SK-N-SH (cell line): ENCODE data around the gene IL17REL. TPM values are rescaled to one million over a fixed set of nuclear protein-coding genes. Genes with fewer than 3 reads are reported as not detected.

Experiments used
- CTCF ChIA-PET: fragments of 300-600, 350-600 bp; formaldehyde crosslinking; extraction: SDS; loops from one replicate; lab custom pipeline; 2021; lab: Yijun Ruan, JAX
- POLR2A ChIA-PET: fragments of 350-600 bp; sonication (Branson Sonifier 250); formaldehyde crosslinking; extraction: SDS; loops from one replicate; lab custom pipeline; 2020; ENCODE audit warnings: antibody characterized with exemption, inconsistent platforms; lab: Yijun Ruan, JAX
- DNase-seq: peaks from one replicate; pipeline ENCODE4 v3.0.0; 2012
- H2AFZ ChIP-seq: fragments of 200-600 bp; sonication (generic); 2 replicates; pipeline ENCODE4 v1.8.1; 2016; ENCODE audit warnings: antibody characterized with exemption, mild to moderate bottlenecking, low read depth
- H3F3A ChIP-seq: fragments of 200-600 bp; sonication (generic); replicated peaks from 2 replicates; pipeline ENCODE3; 2016; ENCODE audit warnings: antibody characterized with exemption, mild to moderate bottlenecking; ENCODE audit not compliant: insufficient read depth
- H3K27ac ChIP-seq, 2 experiments: fragments of 200-500 bp in 1 of 2; fragments of 200-600 bp in 1 of 2; sonication (Bioruptor generic) in 1 of 2; sonication (generic), shearing (Covaris generic) in 1 of 2; 2 replicates each; pipeline versions ENCODE4 v1.5.1 to v1.6.1; 2014 to 2016; ENCODE audit warnings: low read depth in 2 of 2, inconsistent platforms in 1 of 2, low read length in 1 of 2, mild to moderate bottlenecking in 1 of 2, mixed read lengths in 1 of 2
- H3K27me3 ChIP-seq: fragments of 200-600 bp; sonication (generic), shearing (Covaris generic); 2 replicates; pipeline ENCODE4 v1.6.1; 2016; ENCODE audit warnings: mixed run types; ENCODE audit not compliant: insufficient read depth
- H3K36me3 ChIP-seq, 2 experiments: fragments of 200-500 bp in 1 of 2; fragments of 200-600 bp in 1 of 2; sonication (Bioruptor generic) in 1 of 2; sonication (generic) in 1 of 2; replicated peaks in 1 of 2; 2 replicates each; pipeline versions ENCODE3 to v1.5.1; 2014 to 2016; ENCODE audit warnings: low read length in 1 of 2, mild to moderate bottlenecking in 1 of 2; ENCODE audit not compliant: insufficient read depth in 2 of 2, control insufficient read depth in 1 of 2
- H3K4me1 ChIP-seq, 2 experiments: fragments of 200-500 bp in 1 of 2; fragments of 200-600 bp in 1 of 2; sonication (Bioruptor generic) in 1 of 2; sonication (generic), shearing (Covaris generic) in 1 of 2; 2 replicates each; pipeline versions ENCODE4 v1.5.1 to v1.6.1; 2014 to 2016; ENCODE audit warnings: low read depth in 1 of 2, low read length in 1 of 2, mixed run types in 1 of 2; ENCODE audit not compliant: insufficient read depth in 2 of 2, control insufficient read depth in 1 of 2
- H3K4me2 ChIP-seq: fragments of 200-600 bp; sonication (generic), shearing (Covaris generic); 2 replicates; pipeline ENCODE4 v1.6.1; 2017; ENCODE audit warnings: mixed run types
- H3K4me3 ChIP-seq, 2 experiments: fragments of 200-500 bp in 1 of 2; fragments of 200-600 bp in 1 of 2; sonication (Bioruptor generic) in 1 of 2; sonication (generic), shearing (Covaris generic) in 1 of 2; 2 replicates each; pipeline versions ENCODE4 v1.5.1 to v1.8.1; 2014 to 2016; ENCODE audit warnings: low read depth in 2 of 2, inconsistent platforms in 1 of 2, low read length in 1 of 2, mild to moderate bottlenecking in 1 of 2, mixed read lengths in 1 of 2, moderate library complexity in 1 of 2
- H3K79me2 ChIP-seq: fragments of 200-600 bp; sonication (generic); 2 replicates; pipeline ENCODE4 v1.8.1; 2017; ENCODE audit warnings: mild to moderate bottlenecking; ENCODE audit not compliant: insufficient read depth
- H3K9ac ChIP-seq: fragments of 200-600 bp; sonication (generic); 2 replicates; pipeline ENCODE4 v1.6.1; 2017; ENCODE audit warnings: mixed run types
- H3K9me2 ChIP-seq: fragments of 200-600 bp; sonication (generic); 2 replicates; pipeline ENCODE4 v1.6.1; 2017; ENCODE audit warnings: mixed run types
- H3K9me3 ChIP-seq: fragments of 200-600 bp; sonication (generic); 2 replicates; pipeline ENCODE4 v1.6.1; 2017; ENCODE audit warnings: mixed run types, mild to moderate bottlenecking, moderate library complexity
- H4K20me1 ChIP-seq: fragments of 200-600 bp; sonication (generic); 2 replicates; pipeline ENCODE4 v1.6.1; 2017; ENCODE audit warnings: mild to moderate bottlenecking, mixed run types; ENCODE audit not compliant: insufficient read depth
- ELF1 ChIP-seq: IDR thresholded peaks from 2 replicates; pipeline ENCODE4 v1.4.0; 2012
- FOXJ3 ChIP-seq: sonication (generic); formaldehyde crosslinking; IDR thresholded peaks from 2 replicates; pipeline ENCODE4 v1.5.1; 2020; ENCODE audit warnings: mild to moderate bottlenecking, missing genetic modification reagents
- FOXM1 ChIP-seq: IDR thresholded peaks from 2 replicates; pipeline ENCODE4 v1.4.0; 2012; ENCODE audit warnings: low read depth, mild to moderate bottlenecking
- JUND ChIP-seq: IDR thresholded peaks from 2 replicates; pipeline ENCODE4 v1.4.0; 2012
- NRF1 ChIP-seq: IDR thresholded peaks from 2 replicates; pipeline ENCODE4 v1.6.1; 2012; ENCODE audit warnings: low read depth, mild to moderate bottlenecking, low read length
- RAD21 ChIP-seq: IDR thresholded peaks from 2 replicates; pipeline ENCODE4 v1.6.1; 2012; ENCODE audit warnings: mild to moderate bottlenecking, low read length
- RCOR1 ChIP-seq: fragments of 150-350 bp; IDR thresholded peaks from 2 replicates; pipeline ENCODE4 v1.6.1; 2017; ENCODE audit warnings: antibody characterized with exemption, low read length
- RFX5 ChIP-seq: IDR thresholded peaks from 2 replicates; pipeline ENCODE4 v1.6.1; 2012; ENCODE audit warnings: mild to moderate bottlenecking, improper control_type of control experiment, low read length
- RXRA ChIP-seq: IDR thresholded peaks from 2 replicates; pipeline ENCODE4 v1.4.0; 2012; ENCODE audit warnings: low read depth, mild to moderate bottlenecking, borderline replicate concordance
- SIN3A ChIP-seq: IDR thresholded peaks from 2 replicates; pipeline ENCODE4 v1.6.1; 2012; ENCODE audit warnings: low read depth, mild to moderate bottlenecking, low read length, moderate library complexity, borderline replicate concordance
- SMC3 ChIP-seq: IDR thresholded peaks from 2 replicates; pipeline ENCODE4 v1.6.1; 2012; ENCODE audit warnings: low read depth, low read length, improper control_type of control experiment
- TAF1 ChIP-seq: IDR thresholded peaks from 2 replicates; pipeline ENCODE4 v1.6.1; 2012; ENCODE audit warnings: low read depth, mild to moderate bottlenecking, low read length, moderate library complexity, borderline replicate concordance
- TCF12 ChIP-seq: IDR thresholded peaks from 2 replicates; pipeline ENCODE4 v1.4.0; 2012
- YY1 ChIP-seq: IDR thresholded peaks from 2 replicates; pipeline ENCODE4 v1.4.0; 2012; ENCODE audit warnings: low read depth, mild to moderate bottlenecking
- WGBS: methylation state at CpG from one replicate; pipeline ENCODE4 v1.1.6; 2017; ENCODE audit warnings: low lambda C conversion rate; 5-methylcytosine and 5-hydroxymethylcytosine counted together
- polyA plus RNA-seq, 3 experiments: library from polyadenylated mRNA; depleted of rRNA; stranded (reverse); fragments of >200 nt; gene quantifications; 2 replicates each; pipeline ENCODE4 v1.2.3, GENCODE V29; 2012
- TF ChIP-seq, protein P1 (sequence below): fragments of 150-350 bp; IDR thresholded peaks from 2 replicates; pipeline ENCODE4 v1.6.1; 2016; ENCODE audit warnings: mild to moderate bottlenecking, low read depth, low read length
- TF ChIP-seq, protein P2 (sequence below): IDR thresholded peaks from 2 replicates; pipeline ENCODE4 v1.4.0; 2012; ENCODE audit warnings: low read depth
- TF ChIP-seq, protein P3 (sequence below): IDR thresholded peaks from 2 replicates; pipeline ENCODE4 v1.6.1; 2012; ENCODE audit warnings: mild to moderate bottlenecking, low read depth, low read length, moderate library complexity
- TF ChIP-seq, protein P4 (sequence below): IDR thresholded peaks from 2 replicates; pipeline ENCODE4; 2012
- TF ChIP-seq, protein P5 (sequence below): IDR thresholded peaks from 2 replicates; pipeline ENCODE4 v1.4.0; 2012; ENCODE audit warnings: low read depth, borderline replicate concordance
- TF ChIP-seq, protein P6 (sequence below): IDR thresholded peaks from 2 replicates; pipeline ENCODE4 v1.4.0; 2012; ENCODE audit warnings: low read depth, borderline replicate concordance

The IL17REL gene
- polyA plus RNA-seq, 1 of the 3 experiments (the other 2 are of a cell fraction), result not detected

DNA sequence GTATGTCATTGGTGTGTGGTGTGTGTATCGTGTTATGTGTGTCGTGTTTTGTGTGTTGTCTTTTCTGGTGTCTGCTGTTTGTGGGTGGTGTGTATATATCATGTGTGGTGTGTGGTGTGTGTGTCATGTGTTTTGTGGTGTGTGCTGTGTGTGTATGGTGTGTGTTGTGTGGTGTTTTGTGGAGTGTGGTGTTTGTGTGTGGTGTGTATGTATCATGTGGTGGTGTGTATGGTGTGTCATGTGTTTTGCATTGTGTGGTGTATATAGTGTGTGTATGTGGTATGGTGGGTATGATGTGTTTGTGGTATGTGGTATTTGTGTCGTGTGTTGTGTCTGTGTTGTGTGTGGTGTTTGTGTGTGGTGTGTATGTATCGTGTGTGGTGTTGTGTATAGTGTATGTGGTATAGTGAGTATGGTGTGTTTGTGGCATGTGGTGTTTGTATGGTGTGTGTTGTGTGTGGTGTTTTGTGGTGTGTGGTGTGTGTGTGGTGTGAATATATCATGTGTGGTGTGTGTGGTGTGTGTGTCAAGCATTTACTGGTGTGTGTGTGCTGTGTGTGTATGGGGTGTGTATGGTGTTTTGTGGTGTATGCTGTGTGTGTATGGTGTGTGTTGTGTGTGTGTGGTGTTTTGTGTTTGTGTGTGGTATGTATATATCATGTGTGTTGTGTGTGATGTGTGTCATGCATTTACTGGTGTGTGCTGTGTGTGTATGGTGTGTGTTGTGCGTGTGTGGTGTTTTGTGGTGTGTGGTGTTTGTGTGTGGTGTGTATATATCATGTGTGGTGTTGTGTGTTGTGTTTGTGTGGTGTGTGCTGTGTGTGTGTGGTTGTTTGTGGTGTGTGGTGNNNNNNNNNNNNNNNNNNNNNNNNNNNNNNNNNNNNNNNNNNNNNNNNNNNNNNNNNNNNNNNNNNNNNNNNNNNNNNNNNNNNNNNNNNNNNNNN is 39.3 kb downstream of the IL17REL start:
- no peak for DNase-seq
- CTCF ChIA-PET, result no interaction called here
- no peak overlapping the region for H3K4me3 ChIP-seq

More for the DNA sequence above, 39.3 kb downstream of the IL17REL start:
- Histone ChIP-seq H4K20me1 (no peaks in the 10 kb centered on the region), H3K9me3 (no peaks in the 10 kb centered on the region), H3K9me2 (no peaks in the 10 kb centered on the region), H3K4me1 (peaks cover 3 to 4% of the 10 kb centered on the region in 2 experiments; a peak in 1 of 4 replicates), H3K79me2 (no peaks in the 10 kb centered on the region), H3K27ac (no peak overlapping the region), H2AFZ (no peak overlapping the region), H3K36me3 (no peaks in the 10 kb centered on the region), H3F3A (peaks cover 6% of the 10 kb centered on the region), H3K27me3 (no peaks in the 10 kb centered on the region), H3K9ac (no peak overlapping the region), H3K4me2 (no peak overlapping the region)
- TF ChIP-seq RXRA (no peak), JUND (no peak), FOXM1 (no peak), ELF1 (no peak), RFX5 (no peak), YY1 (no peak), SIN3A (no peak), NRF1 (no peak), TAF1 (no peak), SMC3 (no peak), FOXJ3 (CRISPR knock-in tag) (no peak), RCOR1 (no peak), TCF12 (no peak), RAD21 (no peak)
- TF ChIP-seq, protein P1, sequence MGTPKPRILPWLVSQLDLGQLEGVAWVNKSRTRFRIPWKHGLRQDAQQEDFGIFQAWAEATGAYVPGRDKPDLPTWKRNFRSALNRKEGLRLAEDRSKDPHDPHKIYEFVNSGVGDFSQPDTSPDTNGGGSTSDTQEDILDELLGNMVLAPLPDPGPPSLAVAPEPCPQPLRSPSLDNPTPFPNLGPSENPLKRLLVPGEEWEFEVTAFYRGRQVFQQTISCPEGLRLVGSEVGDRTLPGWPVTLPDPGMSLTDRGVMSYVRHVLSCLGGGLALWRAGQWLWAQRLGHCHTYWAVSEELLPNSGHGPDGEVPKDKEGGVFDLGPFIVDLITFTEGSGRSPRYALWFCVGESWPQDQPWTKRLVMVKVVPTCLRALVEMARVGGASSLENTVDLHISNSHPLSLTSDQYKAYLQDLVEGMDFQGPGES, result no peak
- TF ChIP-seq, protein P2, sequence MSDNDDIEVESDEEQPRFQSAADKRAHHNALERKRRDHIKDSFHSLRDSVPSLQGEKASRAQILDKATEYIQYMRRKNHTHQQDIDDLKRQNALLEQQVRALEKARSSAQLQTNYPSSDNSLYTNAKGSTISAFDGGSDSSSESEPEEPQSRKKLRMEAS, result no peak
- TF ChIP-seq, protein P3, sequence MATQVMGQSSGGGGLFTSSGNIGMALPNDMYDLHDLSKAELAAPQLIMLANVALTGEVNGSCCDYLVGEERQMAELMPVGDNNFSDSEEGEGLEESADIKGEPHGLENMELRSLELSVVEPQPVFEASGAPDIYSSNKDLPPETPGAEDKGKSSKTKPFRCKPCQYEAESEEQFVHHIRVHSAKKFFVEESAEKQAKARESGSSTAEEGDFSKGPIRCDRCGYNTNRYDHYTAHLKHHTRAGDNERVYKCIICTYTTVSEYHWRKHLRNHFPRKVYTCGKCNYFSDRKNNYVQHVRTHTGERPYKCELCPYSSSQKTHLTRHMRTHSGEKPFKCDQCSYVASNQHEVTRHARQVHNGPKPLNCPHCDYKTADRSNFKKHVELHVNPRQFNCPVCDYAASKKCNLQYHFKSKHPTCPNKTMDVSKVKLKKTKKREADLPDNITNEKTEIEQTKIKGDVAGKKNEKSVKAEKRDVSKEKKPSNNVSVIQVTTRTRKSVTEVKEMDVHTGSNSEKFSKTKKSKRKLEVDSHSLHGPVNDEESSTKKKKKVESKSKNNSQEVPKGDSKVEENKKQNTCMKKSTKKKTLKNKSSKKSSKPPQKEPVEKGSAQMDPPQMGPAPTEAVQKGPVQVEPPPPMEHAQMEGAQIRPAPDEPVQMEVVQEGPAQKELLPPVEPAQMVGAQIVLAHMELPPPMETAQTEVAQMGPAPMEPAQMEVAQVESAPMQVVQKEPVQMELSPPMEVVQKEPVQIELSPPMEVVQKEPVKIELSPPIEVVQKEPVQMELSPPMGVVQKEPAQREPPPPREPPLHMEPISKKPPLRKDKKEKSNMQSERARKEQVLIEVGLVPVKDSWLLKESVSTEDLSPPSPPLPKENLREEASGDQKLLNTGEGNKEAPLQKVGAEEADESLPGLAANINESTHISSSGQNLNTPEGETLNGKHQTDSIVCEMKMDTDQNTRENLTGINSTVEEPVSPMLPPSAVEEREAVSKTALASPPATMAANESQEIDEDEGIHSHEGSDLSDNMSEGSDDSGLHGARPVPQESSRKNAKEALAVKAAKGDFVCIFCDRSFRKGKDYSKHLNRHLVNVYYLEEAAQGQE, result no peak
- TF ChIP-seq, protein P4, sequence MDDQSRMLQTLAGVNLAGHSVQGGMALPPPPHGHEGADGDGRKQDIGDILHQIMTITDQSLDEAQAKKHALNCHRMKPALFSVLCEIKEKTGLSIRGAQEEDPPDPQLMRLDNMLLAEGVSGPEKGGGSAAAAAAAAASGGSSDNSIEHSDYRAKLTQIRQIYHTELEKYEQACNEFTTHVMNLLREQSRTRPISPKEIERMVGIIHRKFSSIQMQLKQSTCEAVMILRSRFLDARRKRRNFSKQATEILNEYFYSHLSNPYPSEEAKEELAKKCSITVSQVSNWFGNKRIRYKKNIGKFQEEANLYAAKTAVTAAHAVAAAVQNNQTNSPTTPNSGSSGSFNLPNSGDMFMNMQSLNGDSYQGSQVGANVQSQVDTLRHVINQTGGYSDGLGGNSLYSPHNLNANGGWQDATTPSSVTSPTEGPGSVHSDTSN, result no peak
- TF ChIP-seq, protein P5, sequence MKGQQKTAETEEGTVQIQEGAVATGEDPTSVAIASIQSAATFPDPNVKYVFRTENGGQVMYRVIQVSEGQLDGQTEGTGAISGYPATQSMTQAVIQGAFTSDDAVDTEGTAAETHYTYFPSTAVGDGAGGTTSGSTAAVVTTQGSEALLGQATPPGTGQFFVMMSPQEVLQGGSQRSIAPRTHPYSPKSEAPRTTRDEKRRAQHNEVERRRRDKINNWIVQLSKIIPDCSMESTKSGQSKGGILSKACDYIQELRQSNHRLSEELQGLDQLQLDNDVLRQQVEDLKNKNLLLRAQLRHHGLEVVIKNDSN, result no peak
- TF ChIP-seq, protein P6, sequence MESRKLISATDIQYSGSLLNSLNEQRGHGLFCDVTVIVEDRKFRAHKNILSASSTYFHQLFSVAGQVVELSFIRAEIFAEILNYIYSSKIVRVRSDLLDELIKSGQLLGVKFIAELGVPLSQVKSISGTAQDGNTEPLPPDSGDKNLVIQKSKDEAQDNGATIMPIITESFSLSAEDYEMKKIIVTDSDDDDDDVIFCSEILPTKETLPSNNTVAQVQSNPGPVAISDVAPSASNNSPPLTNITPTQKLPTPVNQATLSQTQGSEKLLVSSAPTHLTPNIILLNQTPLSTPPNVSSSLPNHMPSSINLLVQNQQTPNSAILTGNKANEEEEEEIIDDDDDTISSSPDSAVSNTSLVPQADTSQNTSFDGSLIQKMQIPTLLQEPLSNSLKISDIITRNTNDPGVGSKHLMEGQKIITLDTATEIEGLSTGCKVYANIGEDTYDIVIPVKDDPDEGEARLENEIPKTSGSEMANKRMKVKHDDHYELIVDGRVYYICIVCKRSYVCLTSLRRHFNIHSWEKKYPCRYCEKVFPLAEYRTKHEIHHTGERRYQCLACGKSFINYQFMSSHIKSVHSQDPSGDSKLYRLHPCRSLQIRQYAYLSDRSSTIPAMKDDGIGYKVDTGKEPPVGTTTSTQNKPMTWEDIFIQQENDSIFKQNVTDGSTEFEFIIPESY, result no peak
- POLR2A ChIA-PET, result no interaction called here
- 66% methylated on average over 5 of the region's 5 CpGs for WGBS
